Cardiac muscle cell (in vitro differentiated cells and primary cell): ENCODE results near the gene TCF12. TPM values are rescaled to one million over a fixed set of nuclear protein-coding genes. Genes with fewer than 3 reads are reported as not detected.

Experiments used
- DNase-seq, 2 donors: peaks; one replicate each; pipeline versions ENCODE4 v3.0.0 to v3.0.0-alpha.2; 2010 to 2017; ENCODE audit warnings: low read depth in 1 of 2, low spot score in 1 of 2
- H3K27ac ChIP-seq: fragments of 200-600 bp; sonication (generic); 2 replicates; pipeline ENCODE4 v1.5.1; 2016
- H3K27me3 ChIP-seq: fragments of 200-600 bp; sonication (generic); 2 replicates; pipeline ENCODE4 v1.6.0; 2016; ENCODE audit warnings: control low read depth
- H3K36me3 ChIP-seq: fragments of 200-600 bp; sonication (generic); 2 replicates; pipeline ENCODE4 v1.5.1; 2016; ENCODE audit warnings: control low read depth
- H3K4me1 ChIP-seq: fragments of 200-600 bp; sonication (generic); 2 replicates; pipeline ENCODE4 v1.8.1; 2017; ENCODE audit warnings: low read depth, mild to moderate bottlenecking, mixed run types
- H3K4me3 ChIP-seq: fragments of 200-600 bp; sonication (generic); 2 replicates; pipeline ENCODE4 v1.5.1; 2016; ENCODE audit warnings: mild to moderate bottlenecking
- H3K9me3 ChIP-seq: fragments of 200-600 bp; sonication (generic); 2 replicates; pipeline ENCODE4 v1.5.1; 2017; ENCODE audit warnings: low read depth, mild to moderate bottlenecking, control low read depth
- CTCF ChIP-seq: IDR thresholded peaks from 2 replicates; pipeline ENCODE4 v1.5.1; 2012; ENCODE audit warnings: low read depth, mild to moderate bottlenecking, low read length
- polyA plus RNA-seq: library from polyadenylated mRNA; unstranded; fragments of >200 nt; fragmentation: Nextera tagmentation; extraction: Ambion mirVana; gene quantifications from 2 replicates; pipeline ENCODE4 v1.2.1, GENCODE V29; 2016
- total RNA-seq: library from RNA; depleted of rRNA; stranded (reverse); fragments of >200 nt; gene quantifications from 2 replicates; pipeline ENCODE4 v1.2.3, GENCODE V29; 2016

TCF12 gene
- total and polyA plus RNA-seq, 2 experiments from 2014 or later, result 42.6 to 137 TPM

GRCh38 chr15:57302640-57303257 lies 384.3 kb downstream of the TCF12 start:
- H3K36me3 ChIP-seq, result no peaks in the 10 kb centered on the region
- H3K9me3 ChIP-seq, result no peaks in the 10 kb centered on the region
- TF ChIP-seq CTCF, result no peak
- H3K27me3 ChIP-seq, result no peaks in the 10 kb centered on the region
- no peak for DNase-seq
- no peaks in the 10 kb centered on the region for H3K4me1 ChIP-seq
- H3K4me3 ChIP-seq, result no peak overlapping the region
- H3K27ac ChIP-seq, result no peak overlapping the region

GRCh38 chr15:57305009-57305408 lies 386.6 kb downstream of the TCF12 start:
- H3K4me1 ChIP-seq, result no peaks in the 10 kb centered on the region
- H3K27ac ChIP-seq, result no peak overlapping the region
- TF ChIP-seq CTCF, result no peak
- no peak for DNase-seq
- no peaks in the 10 kb centered on the region for H3K9me3 ChIP-seq
- H3K27me3 ChIP-seq, result no peaks in the 10 kb centered on the region
- H3K36me3 ChIP-seq, result no peaks in the 10 kb centered on the region
- no peak overlapping the region for H3K4me3 ChIP-seq

GRCh38 chr15:57306161-57306943 lies 387.9 kb downstream of the TCF12 start:
- no peaks in the 10 kb centered on the region for H3K36me3 ChIP-seq
- peak; percentile 81 to 85 for DNase-seq
- H3K27me3 ChIP-seq, result no peaks in the 10 kb centered on the region
- H3K4me1 ChIP-seq, result no peaks in the 10 kb centered on the region
- H3K27ac ChIP-seq, result no peak overlapping the region
- peak overlapping the region; percentile 21 for H3K4me3 ChIP-seq
- peak; percentile 90 for TF ChIP-seq CTCF
- H3K9me3 ChIP-seq, result no peaks in the 10 kb centered on the region

GRCh38 chr15:57306944-57307411 lies 388.5 kb downstream of the TCF12 start:
- H3K36me3 ChIP-seq, result no peaks in the 10 kb centered on the region
- H3K4me3 ChIP-seq, result peak overlapping the region; percentile 21
- no peak overlapping the region for H3K27ac ChIP-seq
- no peak for DNase-seq
- no peak for TF ChIP-seq CTCF
- H3K4me1 ChIP-seq, result no peaks in the 10 kb centered on the region
- H3K9me3 ChIP-seq, result no peaks in the 10 kb centered on the region
- no peaks in the 10 kb centered on the region for H3K27me3 ChIP-seq

- Histone ChIP-seq H3K9me3 (no peaks in the 10 kb centered on the region), H3K27me3 (no peaks in the 10 kb centered on the region), H3K4me3 (no peak overlapping the region), H3K27ac (no peak overlapping the region), H3K36me3 (no peaks in the 10 kb centered on the region), H3K4me1 (no peaks in the 10 kb centered on the region)
- TF ChIP-seq CTCF, result no peak
- no peak for DNase-seq
These were observed 389.2 kb downstream of the TCF12 start for GRCh38 chr15:57307527-57308169.
